ENCODE data around the gene GGACT.

Gene GGACT

GRCh38 chr13:100600461-100600860 lies 11.9 kb upstream of the GGACT start:
- no peak for TF ChIP-seq CTCF (IDR thresholded peaks at IDR 0.05)

- TF ChIP-seq CTCF (IDR thresholded peaks at IDR 0.05): no peak
Observed at GRCh38 chr13:100597253-100597652, 8.7 kb upstream of the GGACT start.

- no peak for TF ChIP-seq CTCF (IDR thresholded peaks at IDR 0.05)
Observed at GRCh38 chr13:100596516-100596915, 7.9 kb upstream of the GGACT start.

GRCh38 chr13:100594731-100595130 lies 6.1 kb upstream of the GGACT start:
- peak; percentile 38 for TF ChIP-seq CTCF (IDR thresholded peaks at IDR 0.05)

- no peak for TF ChIP-seq CTCF (IDR thresholded peaks at IDR 0.05)
Observed at GRCh38 chr13:100594255-100594654, 5.7 kb upstream of the GGACT start.

- no peak for TF ChIP-seq CTCF (IDR thresholded peaks at IDR 0.05)
Observed at GRCh38 chr13:100589178-100589725, 663 bp upstream of the GGACT start.

GRCh38 chr13:100584896-100585295 lies 3.7 kb downstream of the GGACT start:
- no peak for TF ChIP-seq CTCF (IDR thresholded peaks at IDR 0.05)

- TF ChIP-seq CTCF (IDR thresholded peaks at IDR 0.05): no peak
Observed at GRCh38 chr13:100581504-100581903, 7.1 kb downstream of the GGACT start.
